A673 (cell line): Measurements from ENCODE around the gene RASL10B.

ENCODE experiments used
- EZH2 ChIP-seq: fragments of 200-600 bp; sonication (generic); IDR thresholded peaks from 2 replicates; pipeline ENCODE4 v1.6.1; 2017; ENCODE audit warnings: borderline replicate concordance, low read depth, mild to moderate bottlenecking, mixed read lengths, antibody characterized with exemption, low read length; ENCODE audit not compliant: poor library complexity, severe bottlenecking
- TF ChIP-seq, protein P1 (sequence below): fragments of 300-800, 200-600 bp; sonication (generic); conservative IDR thresholded peaks from 2 replicates; pipeline ENCODE4 v1.5.1; 2017; ENCODE audit warnings: low read depth, mild to moderate bottlenecking, antibody characterized with exemption, low read length, moderate library complexity, mixed read lengths

DNA sequence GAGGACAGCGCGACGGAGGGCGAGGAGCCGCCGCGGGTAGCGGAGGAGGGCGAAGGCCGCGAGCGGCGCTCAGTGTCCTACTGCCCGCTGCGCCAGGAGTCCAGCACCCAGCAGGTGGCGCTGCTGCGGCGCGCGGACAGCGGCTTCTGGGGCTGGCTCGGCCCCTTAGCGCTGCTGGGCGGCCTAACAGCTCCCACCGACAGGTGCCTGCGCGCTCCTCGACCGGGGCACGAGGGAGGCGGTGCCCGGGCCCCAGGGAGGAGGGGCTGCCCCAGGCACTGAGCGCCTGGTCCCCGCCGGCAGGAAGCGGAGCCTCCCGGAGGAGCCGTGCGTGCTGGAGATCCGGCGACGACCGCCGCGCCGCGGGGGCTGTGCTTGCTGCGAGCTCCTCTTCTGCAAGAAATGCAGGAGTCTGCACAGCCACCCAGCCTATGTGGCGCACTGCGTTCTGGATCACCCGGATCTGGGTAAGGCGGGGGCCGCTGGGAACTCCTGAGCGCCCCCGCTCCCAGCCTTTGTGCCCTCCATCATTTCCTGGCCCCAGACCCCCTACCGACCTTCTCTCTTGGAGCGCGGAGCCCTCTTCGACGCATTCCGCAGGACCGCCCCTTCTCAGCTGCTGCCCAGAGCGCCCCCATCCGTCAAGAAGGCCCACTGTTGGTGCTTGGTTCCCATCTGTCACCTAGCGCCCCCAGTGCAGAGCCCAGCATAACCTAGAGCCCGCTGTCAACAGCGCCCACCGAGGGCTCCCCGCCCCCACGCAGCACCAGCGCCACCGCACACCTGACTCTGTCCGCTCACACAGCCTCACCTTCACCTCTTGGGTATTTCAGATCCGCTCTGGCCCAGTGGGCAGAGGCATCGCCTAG is 32.9 kb downstream of the RASL10B start:
- TF ChIP-seq, protein P1, sequence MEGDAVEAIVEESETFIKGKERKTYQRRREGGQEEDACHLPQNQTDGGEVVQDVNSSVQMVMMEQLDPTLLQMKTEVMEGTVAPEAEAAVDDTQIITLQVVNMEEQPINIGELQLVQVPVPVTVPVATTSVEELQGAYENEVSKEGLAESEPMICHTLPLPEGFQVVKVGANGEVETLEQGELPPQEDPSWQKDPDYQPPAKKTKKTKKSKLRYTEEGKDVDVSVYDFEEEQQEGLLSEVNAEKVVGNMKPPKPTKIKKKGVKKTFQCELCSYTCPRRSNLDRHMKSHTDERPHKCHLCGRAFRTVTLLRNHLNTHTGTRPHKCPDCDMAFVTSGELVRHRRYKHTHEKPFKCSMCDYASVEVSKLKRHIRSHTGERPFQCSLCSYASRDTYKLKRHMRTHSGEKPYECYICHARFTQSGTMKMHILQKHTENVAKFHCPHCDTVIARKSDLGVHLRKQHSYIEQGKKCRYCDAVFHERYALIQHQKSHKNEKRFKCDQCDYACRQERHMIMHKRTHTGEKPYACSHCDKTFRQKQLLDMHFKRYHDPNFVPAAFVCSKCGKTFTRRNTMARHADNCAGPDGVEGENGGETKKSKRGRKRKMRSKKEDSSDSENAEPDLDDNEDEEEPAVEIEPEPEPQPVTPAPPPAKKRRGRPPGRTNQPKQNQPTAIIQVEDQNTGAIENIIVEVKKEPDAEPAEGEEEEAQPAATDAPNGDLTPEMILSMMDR = peak; percentile 64
- no peak for TF ChIP-seq EZH2
